ENCODE results near the gene CAND2.

CAND2 gene

GRCh38 chr3:12866836-12867235 lies 70.4 kb downstream of the CAND2 start:
- H3K4me3 ChIP-seq (ENCODE audit: insufficient read depth, low read length, poor library complexity, severe bottlenecking), result no peak overlapping the region
- H3F3A ChIP-seq (ENCODE audit: insufficient read depth), result no peaks in the 10 kb centered on the region
- no peaks in the 10 kb centered on the region for H3K36me3 ChIP-seq (ENCODE audit: low read length)
- H3K27ac ChIP-seq (ENCODE audit: low read depth, low read length), result no peak overlapping the region
- TF ChIP-seq EZH2phosphoT487 (conservative IDR thresholded peaks at IDR 0.05; ENCODE audit: low read length) (no peak), CTCF (IDR thresholded peaks at IDR 0.05; ENCODE audit: insufficient read depth, low read length, poor library complexity, severe bottlenecking) (no peak)
- H4K20me1 ChIP-seq (ENCODE audit: low read depth, low read length), result no peaks in the 10 kb centered on the region
- H3K9me2 ChIP-seq (replicated peaks; ENCODE audit: insufficient read depth, low read length), result no peaks in the 10 kb centered on the region
- H2AFZ ChIP-seq (ENCODE audit: low read depth, low read length, severe bottlenecking), result no peak overlapping the region
- no peak overlapping the region for H3K4me2 ChIP-seq (ENCODE audit: low read depth, low read length, poor library complexity, severe bottlenecking)
- no peak overlapping the region for H3K9ac ChIP-seq (ENCODE audit: low read length)
- no peaks in the 10 kb centered on the region for H3K27me3 ChIP-seq (ENCODE audit: low read length)
- H3K9me3 ChIP-seq (ENCODE audit: insufficient read depth, low read length), result no peaks in the 10 kb centered on the region; the same call in 1 of the 2 replicates
- no peaks in the 10 kb centered on the region for H3K79me2 ChIP-seq (ENCODE audit: insufficient read depth, low read length)

- Histone ChIP-seq H3K9me3 (ENCODE audit: insufficient read depth, low read length) (no peaks in the 10 kb centered on the region; the same call in 1 of the 2 replicates), H3K27me3 (ENCODE audit: low read length) (no peaks in the 10 kb centered on the region), H3K4me3 (ENCODE audit: insufficient read depth, low read length, poor library complexity, severe bottlenecking) (no peak overlapping the region), H3K27ac (ENCODE audit: low read depth, low read length) (no peak overlapping the region), H3F3A (ENCODE audit: insufficient read depth) (no peaks in the 10 kb centered on the region), H2AFZ (ENCODE audit: low read depth, low read length, severe bottlenecking) (no peak overlapping the region), H3K36me3 (ENCODE audit: low read length) (no peaks in the 10 kb centered on the region), H4K20me1 (ENCODE audit: low read depth, low read length) (no peaks in the 10 kb centered on the region), H3K79me2 (ENCODE audit: insufficient read depth, low read length) (no peaks in the 10 kb centered on the region), H3K9me2 (replicated peaks; ENCODE audit: insufficient read depth, low read length) (no peaks in the 10 kb centered on the region), H3K9ac (ENCODE audit: low read length) (no peak overlapping the region), H3K4me2 (ENCODE audit: low read depth, low read length, poor library complexity, severe bottlenecking) (no peak overlapping the region)
- peak; percentile 68 for TF ChIP-seq CTCF (IDR thresholded peaks at IDR 0.05; ENCODE audit: insufficient read depth, low read length, poor library complexity, severe bottlenecking)
- TF ChIP-seq EZH2phosphoT487 (conservative IDR thresholded peaks at IDR 0.05; ENCODE audit: low read length), result no peak
These were observed 71.9 kb downstream of the CAND2 start for GRCh38 chr3:12868039-12869034.

GRCh38 chr3:12869035-12869621 lies 72.6 kb downstream of the CAND2 start:
- TF ChIP-seq EZH2phosphoT487 (conservative IDR thresholded peaks at IDR 0.05; ENCODE audit: low read length), result no peak
- TF ChIP-seq CTCF (IDR thresholded peaks at IDR 0.05; ENCODE audit: insufficient read depth, low read length, poor library complexity, severe bottlenecking), result no peak
- Histone ChIP-seq H3K36me3 (ENCODE audit: low read length) (no peaks in the 10 kb centered on the region), H3K9me3 (ENCODE audit: insufficient read depth, low read length) (no peaks in the 10 kb centered on the region; the same call in 1 of the 2 replicates), H3K27me3 (ENCODE audit: low read length) (no peaks in the 10 kb centered on the region), H3K9ac (ENCODE audit: low read length) (no peak overlapping the region), H4K20me1 (ENCODE audit: low read depth, low read length) (no peaks in the 10 kb centered on the region), H3K79me2 (ENCODE audit: insufficient read depth, low read length) (no peaks in the 10 kb centered on the region), H3F3A (ENCODE audit: insufficient read depth) (no peaks in the 10 kb centered on the region), H3K9me2 (replicated peaks; ENCODE audit: insufficient read depth, low read length) (no peaks in the 10 kb centered on the region), H3K4me2 (ENCODE audit: low read depth, low read length, poor library complexity, severe bottlenecking) (no peak overlapping the region), H2AFZ (ENCODE audit: low read depth, low read length, severe bottlenecking) (no peak overlapping the region), H3K4me3 (ENCODE audit: insufficient read depth, low read length, poor library complexity, severe bottlenecking) (no peak overlapping the region), H3K27ac (ENCODE audit: low read depth, low read length) (no peak overlapping the region)

Data from SU-DHL-6 (cell line).